Ovary (tissue), 10 donors: ENCODE measurements around the gene IVL. TPM values are rescaled to one million over a fixed set of nuclear protein-coding genes. Genes with fewer than 3 reads are reported as not detected.

Experiments used
- DNase-seq, 5 donors: peaks; one replicate each; pipeline ENCODE4 v3.0.0-alpha.2; 2019 to 2020
- H3K27ac ChIP-seq, 2 donors: fragments of 200-600 bp; one replicate each; pipeline versions ENCODE4 v1.5.1 to v1.8.0; 2019 to 2022
- H3K27me3 ChIP-seq: fragments of 200-600 bp; one replicate; pipeline ENCODE4 v1.8.0; 2022
- H3K36me3 ChIP-seq: fragments of 200-600 bp; sonication (generic); one replicate; pipeline ENCODE4 v1.5.1; 2019
- H3K4me1 ChIP-seq: one replicate; pipeline ENCODE4 v1.8.1; 2013; ENCODE audit warnings: mild to moderate bottlenecking, moderate library complexity; ENCODE audit not compliant: insufficient read depth
- H3K4me3 ChIP-seq: fragments of 200-600 bp; sonication (generic); one replicate; pipeline ENCODE4 v1.5.1; 2017
- H3K9me3 ChIP-seq, 2 donors: fragments of 200-600 bp in 1 of 2; sonication (generic) in 1 of 2; one replicate each; pipeline versions ENCODE4 v1.5.1 to v1.8.1; 2013 to 2019; ENCODE audit warnings: mild to moderate bottlenecking in 1 of 2, moderate library complexity in 1 of 2
- CTCF ChIP-seq, 3 donors: fragments of 450-650 bp in 2 of 3; fragments of 200-600 bp in 1 of 3; IDR thresholded peaks; one replicate each; pipeline versions ENCODE4 v1.5.1 to v1.8.0; 2016 to 2022; ENCODE audit warnings: antibody characterized with exemption in 3 of 3, mild to moderate bottlenecking in 1 of 3
- EP300 ChIP-seq: sonication (generic); formaldehyde crosslinking; IDR thresholded peaks from one replicate; pipeline ENCODE4 v1.6.1; 2017; ENCODE audit warnings: antibody characterized with exemption
- POLR2A ChIP-seq: fragments of 450-650 bp; IDR thresholded peaks from one replicate; pipeline ENCODE4 v1.6.1; 2017; ENCODE audit warnings: antibody characterized with exemption, mild to moderate bottlenecking, moderate library complexity
- WGBS, 3 donors: extraction: QIAGEN DNeasy Blood & Tissue Kit in 1 of 3; methylation state at CpG; one replicate each; pipeline versions ENCODE4 v1.1.5 to v1.1.7; 2013 to 2017; 5-methylcytosine and 5-hydroxymethylcytosine counted together
- intact Hi-C, 4 donors: fragments of 100-400 bp; cut with DNase I; formaldehyde crosslinking; loops; one replicate each; pipeline versions ENCODE4 v1.11.0 to v1.15.1; 2022 to 2023
- long read RNA-seq, 3 donors: library from polyadenylated mRNA in 2 of 3; unstranded in 2 of 3; transcript quantifications; one replicate each; pipeline ENCODE4 v2.0.0 and lab custom pipeline, GENCODE V29; 2021 to 2026
- polyA plus RNA-seq, 2 donors: library from polyadenylated mRNA; stranded (reverse); fragments of 200-250 nt in 1 of 2; fragments of 350-450 nt in 1 of 2; fragmentation: Illumina TruSeq in 1 of 2; extraction: RNeasy Lipid Tissue Mini Kit (QIAGEN cat#74804) in 1 of 2; gene quantifications; one replicate each; pipeline ENCODE4 v1.2.3, GENCODE V29; 2013 to 2014
- total RNA-seq, 7 donors: library from RNA; depleted of rRNA in 2 of 7; stranded (reverse); fragments of >200 nt in 2 of 7; fragmentation: NEBNext Ultra II Directional in 3 of 7; extraction: Animal tissue kit (Norgen Biotek cat#: 25700) in 3 of 7; gene quantifications; one replicate each; pipeline versions ENCODE4 v1.1.0 to v1.2.4, GENCODE V29; 2016 to 2023
- donor health status: DM: no; HTN: no; CAD: no; lungs with moderate emphysema.
- donor health status: DM: no; HTN: no; CAD: no.
- donor health status: Bipolar disorder and iron deficiency.
- donor health status: DM: yes; HTN: yes; CAD: no.
- donor health status: DM: no; HTN: no; CAD: no.
- donor health status: DM: yes; HTN: yes; CAD: no.

IVL gene
- total RNA-seq (not detected), polyA plus RNA-seq (not detected)
- long read RNA-seq, donor 1: 0 reads
- long read RNA-seq, donor 2: 0 reads
- long read RNA-seq, donor 3: 0 reads

- Histone ChIP-seq H3K4me1 (no peaks in the 10 kb centered on the region), H3K27ac (no peak within 1 kb of the TSS), H3K4me3 (no peak within 1 kb of the TSS), H3K27me3 (no peaks in the 10 kb centered on the region), H3K36me3 (no peaks in the 10 kb centered on the region), H3K9me3 (no peaks in the 10 kb centered on the region)
- no peak for DNase-seq
- 79 to 86% (median 83%) methylated on average over 4 of the region's 4 CpGs for WGBS, 3 donors
- intact Hi-C loops: no loop called here
- TF ChIP-seq POLR2A: no peak
These were observed at the start of gene IVL for GRCh38 chr1:152907686-152908601. Gene IVL, plus strand, starts transcription at chr1:152908546. Its CDS starts 1,252 bp downstream, at chr1:152909798.

GRCh38 chr1:152859696-152860095 is 48.6 kb upstream of the IVL start, which contains the start of gene LCE7A:
Gene LCE7A, plus strand, starts transcription at chr1:152859996. Its CDS starts 702 bp downstream, at chr1:152860698.
- TF ChIP-seq CTCF (IDR thresholded peaks at IDR 0.05) (no peak), EP300 (no peak), POLR2A (no peak)
- DNase-seq: no peak
- H3K27ac ChIP-seq: no peak within 1 kb of the TSS
- H3K27me3 ChIP-seq: no peaks in the 10 kb centered on the region
- H3K9me3 ChIP-seq: no peaks in the 10 kb centered on the region
- WGBS, 3 donors: 86 to 96% (median 89%) methylated on average over 3 of the region's 3 CpGs
- no peaks in the 10 kb centered on the region for H3K36me3 ChIP-seq
- H3K4me1 ChIP-seq: no peaks in the 10 kb centered on the region
- no peak within 1 kb of the TSS for H3K4me3 ChIP-seq
- intact Hi-C loops: no loop called here

- intact Hi-C loops: no loop called here
- no peak for DNase-seq
- WGBS, 3 donors: 81 to 91% (median 86%) methylated on average over 3 of the region's 3 CpGs
- no peaks in the 10 kb centered on the region for H3K27me3 ChIP-seq
- H3K27ac ChIP-seq: no peak overlapping the region
- no peaks in the 10 kb centered on the region for H3K9me3 ChIP-seq
- H3K36me3 ChIP-seq: no peaks in the 10 kb centered on the region
- H3K4me1 ChIP-seq: no peaks in the 10 kb centered on the region
- H3K4me3 ChIP-seq: no peak overlapping the region
- TF ChIP-seq POLR2A (no peak), EP300 (no peak), CTCF (IDR thresholded peaks at IDR 0.05) (no peak)
These were observed 48.2 kb upstream of the IVL start for GRCh38 chr1:152860129-152860528.

- TF ChIP-seq POLR2A (no peak), EP300 (no peak), CTCF (IDR thresholded peaks at IDR 0.05) (no peak)
- 91 to 93% (median 92%) methylated on average over 4 of the region's 4 CpGs for WGBS, 3 donors
These were observed 47.0 kb upstream of the IVL start for GRCh38 chr1:152861374-152861773.

GRCh38 chr1:152864443-152864842 is 43.9 kb upstream of the IVL start:
- Histone ChIP-seq H3K9me3 (no peaks in the 10 kb centered on the region), H3K27ac (no peak overlapping the region), H3K27me3 (no peaks in the 10 kb centered on the region), H3K4me1 (no peaks in the 10 kb centered on the region), H3K4me3 (no peak overlapping the region), H3K36me3 (no peaks in the 10 kb centered on the region)
- DNase-seq: no peak
- no peak for TF ChIP-seq CTCF (IDR thresholded peaks at IDR 0.05)
- TF ChIP-seq EP300: no peak
- TF ChIP-seq POLR2A: no peak
- intact Hi-C loops: no loop called here

More at GRCh38 chr1:152861374-152861773, 47.0 kb upstream of the IVL start:
- no peaks in the 10 kb centered on the region for H3K27me3 ChIP-seq
- H3K36me3 ChIP-seq: no peaks in the 10 kb centered on the region
- H3K4me3 ChIP-seq: no peak overlapping the region
- H3K9me3 ChIP-seq: no peaks in the 10 kb centered on the region
- DNase-seq: no peak
- H3K27ac ChIP-seq: no peak overlapping the region
- no peaks in the 10 kb centered on the region for H3K4me1 ChIP-seq
- intact Hi-C loops: no loop called here
